Astrocyte (in vitro differentiated cells and primary cell): Measurements from ENCODE around the gene RAB38. TPM values are rescaled to one million over a fixed set of nuclear protein-coding genes. Genes with fewer than 3 reads are reported as not detected.

Experiments used
- DNase-seq: peaks from one replicate; pipeline ENCODE4 v3.0.0-alpha.2; 2010; ENCODE audit warnings: low read depth
- FAIRE-seq: peaks from 2 replicates; lab custom pipeline; 2011; peaks lifted over from hg19 to GRCh38; lab: Jason Lieb, UNC
- H2AFZ ChIP-seq: 2 replicates; pipeline ENCODE4 v1.6.0; 2012; ENCODE audit warnings: low read depth, low read length, inconsistent platforms
- H3K27ac ChIP-seq: 2 replicates; pipeline ENCODE4 v1.5.1; 2011; ENCODE audit warnings: low read depth, low read length, inconsistent platforms
- H3K27me3 ChIP-seq: 2 replicates; pipeline ENCODE4 v1.6.0; 2011; ENCODE audit warnings: low read length, inconsistent platforms; ENCODE audit not compliant: insufficient read depth
- H3K36me3 ChIP-seq: 2 replicates; pipeline ENCODE4 v1.5.1; 2011; ENCODE audit warnings: low read length, inconsistent platforms; ENCODE audit not compliant: insufficient read depth
- H3K4me1 ChIP-seq: 2 replicates; pipeline ENCODE4 v1.5.1; 2011; ENCODE audit warnings: low read length, inconsistent platforms; ENCODE audit not compliant: insufficient read depth
- H3K4me2 ChIP-seq: 2 replicates; pipeline ENCODE4 v1.6.0; 2012; ENCODE audit warnings: low read length, inconsistent platforms
- H3K4me3 ChIP-seq: 2 replicates; pipeline ENCODE4 v1.5.1; 2011; ENCODE audit warnings: low read depth, mild to moderate bottlenecking, low read length, inconsistent platforms; ENCODE audit not compliant: insufficient read depth
- H3K79me2 ChIP-seq: 2 replicates; pipeline ENCODE4 v1.6.0; 2012; ENCODE audit warnings: mild to moderate bottlenecking, low read length, inconsistent platforms; ENCODE audit not compliant: insufficient read depth
- H3K9ac ChIP-seq: 2 replicates; pipeline ENCODE4 v1.6.0; 2012; ENCODE audit warnings: mild to moderate bottlenecking, low read length, inconsistent platforms
- H3K9me3 ChIP-seq: 2 replicates; pipeline ENCODE4 v1.5.1; 2012; ENCODE audit warnings: low read depth, mild to moderate bottlenecking, low read length, inconsistent platforms; ENCODE audit not compliant: insufficient read depth
- H4K20me1 ChIP-seq: 2 replicates; pipeline ENCODE4 v1.6.0; 2012; ENCODE audit warnings: low read length, inconsistent platforms; ENCODE audit not compliant: insufficient read depth
- H3K27ac Mint-ChIP-seq: one replicate; pipeline ENCODE4 v1.8.0; 2021; ENCODE audit warnings: mild to moderate bottlenecking, mixed read lengths; ENCODE audit not compliant: unreplicated experiment
- H3K27me3 Mint-ChIP-seq: one replicate; pipeline ENCODE4 v1.8.0; 2021; ENCODE audit warnings: low read depth, mixed read lengths; ENCODE audit not compliant: unreplicated experiment
- H3K36me3 Mint-ChIP-seq: one replicate; pipeline ENCODE4 v1.8.0; 2021; ENCODE audit warnings: low read depth, mixed read lengths; ENCODE audit not compliant: unreplicated experiment
- H3K4me1 Mint-ChIP-seq: one replicate; pipeline ENCODE4 v1.8.0; 2021; ENCODE audit warnings: low read depth, mixed read lengths; ENCODE audit not compliant: unreplicated experiment
- H3K4me3 Mint-ChIP-seq: one replicate; pipeline ENCODE4 v1.8.0; 2021; ENCODE audit warnings: mild to moderate bottlenecking, moderate library complexity, mixed read lengths; ENCODE audit not compliant: unreplicated experiment
- H3K9me3 Mint-ChIP-seq: one replicate; pipeline ENCODE4 v1.8.0; 2021; ENCODE audit warnings: mild to moderate bottlenecking, mixed read lengths; ENCODE audit not compliant: unreplicated experiment
- EZH2 ChIP-seq: IDR thresholded peaks from 2 replicates; pipeline ENCODE4 v1.6.1; 2012; ENCODE audit warnings: mild to moderate bottlenecking, low read length, inconsistent platforms; ENCODE audit not compliant: insufficient read depth
- total RNA-seq: library from RNA; stranded (reverse); gene quantifications from 2 replicates; pipeline ENCODE4 v1.2.1, GENCODE V29; 2021
- TF ChIP-seq, protein P1 (sequence below): IDR thresholded peaks from 2 replicates; pipeline ENCODE4 v1.5.1; 2011; ENCODE audit warnings: low read depth, mild to moderate bottlenecking, inconsistent platforms, low read length, moderate library complexity; ENCODE audit not compliant: insufficient read depth

RAB38 gene
- total RNA-seq, 1 donor from 2014 or later = 3.2 TPM

DNA sequence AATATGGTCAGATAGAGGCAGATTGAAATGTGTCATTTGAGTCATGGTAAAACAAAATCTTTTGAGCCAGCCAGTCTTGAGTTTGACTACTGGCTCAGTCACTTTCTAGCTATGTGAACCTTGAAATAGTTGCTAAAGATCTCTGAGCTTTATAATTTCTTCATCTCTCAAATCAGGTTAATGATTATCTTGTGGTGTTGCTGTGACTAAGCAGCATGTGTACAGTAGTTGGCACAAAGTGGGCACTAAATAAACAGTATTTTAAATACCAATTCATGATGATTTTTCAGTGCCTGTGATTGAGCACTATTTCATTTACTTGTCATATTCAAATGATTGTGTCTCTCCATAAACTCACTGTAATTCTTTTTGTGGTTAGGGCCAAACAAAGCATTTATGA lies 70.8 kb downstream of the RAB38 start:
- no peak overlapping the region for H3K4me3 ChIP-seq
- H2AFZ ChIP-seq = no peak overlapping the region
- Mint-ChIP-seq H3K4me1 (peaks cover 2% of the 10 kb centered on the region), H3K27me3 (no peaks in the 10 kb centered on the region), H3K27ac (no peak overlapping the region), H3K36me3 (peaks cover 2% of the 10 kb centered on the region), H3K9me3 (peaks cover 9% of the 10 kb centered on the region), H3K4me3 (no peak overlapping the region)
- H3K9me3 ChIP-seq = no peaks in the 10 kb centered on the region
- H3K27ac ChIP-seq = no peak overlapping the region
- H3K9ac ChIP-seq = no peak overlapping the region
- no peaks in the 10 kb centered on the region for H3K36me3 ChIP-seq
- H3K27me3 ChIP-seq = no peaks in the 10 kb centered on the region
- no peaks in the 10 kb centered on the region for H3K4me1 ChIP-seq
- DNase-seq (no peak), FAIRE-seq (no peak)
- H3K79me2 ChIP-seq = no peaks in the 10 kb centered on the region
- H3K4me2 ChIP-seq = no peak overlapping the region
- no peaks in the 10 kb centered on the region for H4K20me1 ChIP-seq
- TF ChIP-seq EZH2 = no peak
- TF ChIP-seq, protein P1, sequence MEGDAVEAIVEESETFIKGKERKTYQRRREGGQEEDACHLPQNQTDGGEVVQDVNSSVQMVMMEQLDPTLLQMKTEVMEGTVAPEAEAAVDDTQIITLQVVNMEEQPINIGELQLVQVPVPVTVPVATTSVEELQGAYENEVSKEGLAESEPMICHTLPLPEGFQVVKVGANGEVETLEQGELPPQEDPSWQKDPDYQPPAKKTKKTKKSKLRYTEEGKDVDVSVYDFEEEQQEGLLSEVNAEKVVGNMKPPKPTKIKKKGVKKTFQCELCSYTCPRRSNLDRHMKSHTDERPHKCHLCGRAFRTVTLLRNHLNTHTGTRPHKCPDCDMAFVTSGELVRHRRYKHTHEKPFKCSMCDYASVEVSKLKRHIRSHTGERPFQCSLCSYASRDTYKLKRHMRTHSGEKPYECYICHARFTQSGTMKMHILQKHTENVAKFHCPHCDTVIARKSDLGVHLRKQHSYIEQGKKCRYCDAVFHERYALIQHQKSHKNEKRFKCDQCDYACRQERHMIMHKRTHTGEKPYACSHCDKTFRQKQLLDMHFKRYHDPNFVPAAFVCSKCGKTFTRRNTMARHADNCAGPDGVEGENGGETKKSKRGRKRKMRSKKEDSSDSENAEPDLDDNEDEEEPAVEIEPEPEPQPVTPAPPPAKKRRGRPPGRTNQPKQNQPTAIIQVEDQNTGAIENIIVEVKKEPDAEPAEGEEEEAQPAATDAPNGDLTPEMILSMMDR = no peak

GRCh38 chr11:88103337-88104206 lies 71.7 kb downstream of the RAB38 start:
- peak; percentile 56 for DNase-seq
- TF ChIP-seq, protein P1 = peak; percentile 45
- no peak for TF ChIP-seq EZH2
- no peaks in the 10 kb centered on the region for H3K79me2 ChIP-seq
- no peaks in the 10 kb centered on the region for H3K9me3 ChIP-seq
- no peak overlapping the region for H3K27ac ChIP-seq
- H3K36me3 ChIP-seq = no peaks in the 10 kb centered on the region
- Mint-ChIP-seq H3K9me3 (peaks cover 6% of the 10 kb centered on the region), H3K27me3 (no peaks in the 10 kb centered on the region), H3K4me3 (no peak overlapping the region), H3K36me3 (peaks cover 2% of the 10 kb centered on the region), H3K27ac (no peak overlapping the region), H3K4me1 (peaks cover 2% of the 10 kb centered on the region)
- no peak overlapping the region for H2AFZ ChIP-seq
- H3K9ac ChIP-seq = no peak overlapping the region
- no peaks in the 10 kb centered on the region for H3K27me3 ChIP-seq
- H3K4me3 ChIP-seq = no peak overlapping the region
- no peak for FAIRE-seq
- no peak overlapping the region for H3K4me2 ChIP-seq
- H3K4me1 ChIP-seq = no peaks in the 10 kb centered on the region
- no peaks in the 10 kb centered on the region for H4K20me1 ChIP-seq

- Mint-ChIP-seq H3K27me3 (no peaks in the 10 kb centered on the region), H3K4me3 (no peak overlapping the region)
- H4K20me1 ChIP-seq = no peaks in the 10 kb centered on the region
Observed at GRCh38 chr11:88102598-88102934, 72.7 kb downstream of the RAB38 start.

More at GRCh38 chr11:88102598-88102934, 72.7 kb downstream of the RAB38 start:
- Histone ChIP-seq H3K4me3 (no peak overlapping the region), H3K4me2 (no peak overlapping the region), H3K27ac (no peak overlapping the region), H3K9me3 (no peaks in the 10 kb centered on the region), H2AFZ (no peak overlapping the region), H3K9ac (no peak overlapping the region), H3K27me3 (no peaks in the 10 kb centered on the region), H3K79me2 (no peaks in the 10 kb centered on the region), H3K4me1 (no peaks in the 10 kb centered on the region), H3K36me3 (no peaks in the 10 kb centered on the region)
- FAIRE-seq (no peak), DNase-seq (no peak)
- no peak overlapping the region for H3K27ac Mint-ChIP-seq
- no peaks in the 10 kb centered on the region for H3K36me3 Mint-ChIP-seq
- peaks cover under 1% of the 10 kb centered on the region for H3K9me3 Mint-ChIP-seq
- TF ChIP-seq, protein P1 = no peak
- TF ChIP-seq EZH2 = no peak
- H3K4me1 Mint-ChIP-seq = peaks cover 2% of the 10 kb centered on the region
